Naive B cell (primary cell): ENCODE results near the gene LAMP1. TPM values are rescaled to one million over a fixed set of nuclear protein-coding genes. Genes with fewer than 3 reads are reported as not detected.
A peak's percentile ranks its signal among the peaks of the same experiment; 100 is the strongest.
"Not testable (repeated sequence)": the region's sequence is repeated elsewhere in the genome, so short reads cannot be mapped to it uniquely, and the experiment has no call there.

Experiments used
- ATAC-seq, 2 donors: fragments of 150-1000 bp; cut with Tn5 transposase; 2 replicates each; pipeline ENCODE4 v1.10.0; 2021; ENCODE audit warnings: low read depth in 2 of 2, mild to moderate bottlenecking in 2 of 2, moderate library complexity in 2 of 2
- DNase-seq: peaks from one replicate; pipeline ENCODE4 v3.0.0; 2022
- H3K27ac Mint-ChIP-seq, 6 donors: one replicate each; pipeline ENCODE4 v1.8.0; 2020 to 2022; ENCODE audit warnings: mild to moderate bottlenecking in 6 of 6, mixed read lengths in 6 of 6, moderate library complexity in 5 of 6, inconsistent platforms in 2 of 6
- H3K27me3 Mint-ChIP-seq, 3 donors: one replicate each; pipeline ENCODE4 v1.8.0; 2021 to 2022; ENCODE audit warnings: mixed read lengths in 3 of 3, mild to moderate bottlenecking in 1 of 3
- H3K36me3 Mint-ChIP-seq, 2 donors: one replicate each; pipeline ENCODE4 v1.8.0; 2020 to 2022; ENCODE audit warnings: mixed read lengths in 2 of 2, inconsistent platforms in 1 of 2, mild to moderate bottlenecking in 1 of 2
- H3K4me1 Mint-ChIP-seq, 3 donors: one replicate each; pipeline ENCODE4 v1.8.0; 2020 to 2022; ENCODE audit warnings: mixed read lengths in 3 of 3, inconsistent platforms in 1 of 3, mild to moderate bottlenecking in 1 of 3, moderate library complexity in 1 of 3
- H3K4me3 Mint-ChIP-seq, 8 donors: one replicate each; pipeline ENCODE4 v1.8.0; 2020 to 2022; ENCODE audit warnings: mild to moderate bottlenecking in 8 of 8, mixed read lengths in 8 of 8, moderate library complexity in 8 of 8, inconsistent platforms in 2 of 8
- H3K9me3 Mint-ChIP-seq, 7 donors: one replicate each; pipeline ENCODE4 v1.8.0; 2020 to 2022; ENCODE audit warnings: mixed read lengths in 7 of 7, mild to moderate bottlenecking in 5 of 7, inconsistent platforms in 2 of 7, moderate library complexity in 1 of 7
- polyA plus RNA-seq, 6 donors: library from polyadenylated mRNA; unstranded; fragments of 300-500 nt; fragmentation: Illumina TruSeq; gene quantifications; one replicate each; pipeline ENCODE4 v1.2.3, GENCODE V29; 2021; ENCODE audit warnings: low read depth in 6 of 6

Gene LAMP1, protein sequence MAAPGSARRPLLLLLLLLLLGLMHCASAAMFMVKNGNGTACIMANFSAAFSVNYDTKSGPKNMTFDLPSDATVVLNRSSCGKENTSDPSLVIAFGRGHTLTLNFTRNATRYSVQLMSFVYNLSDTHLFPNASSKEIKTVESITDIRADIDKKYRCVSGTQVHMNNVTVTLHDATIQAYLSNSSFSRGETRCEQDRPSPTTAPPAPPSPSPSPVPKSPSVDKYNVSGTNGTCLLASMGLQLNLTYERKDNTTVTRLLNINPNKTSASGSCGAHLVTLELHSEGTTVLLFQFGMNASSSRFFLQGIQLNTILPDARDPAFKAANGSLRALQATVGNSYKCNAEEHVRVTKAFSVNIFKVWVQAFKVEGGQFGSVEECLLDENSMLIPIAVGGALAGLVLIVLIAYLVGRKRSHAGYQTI
- 10 to 100 TPM; 18.5 to 24.3 (median 19.9) TPM for polyA plus RNA-seq

DNA sequence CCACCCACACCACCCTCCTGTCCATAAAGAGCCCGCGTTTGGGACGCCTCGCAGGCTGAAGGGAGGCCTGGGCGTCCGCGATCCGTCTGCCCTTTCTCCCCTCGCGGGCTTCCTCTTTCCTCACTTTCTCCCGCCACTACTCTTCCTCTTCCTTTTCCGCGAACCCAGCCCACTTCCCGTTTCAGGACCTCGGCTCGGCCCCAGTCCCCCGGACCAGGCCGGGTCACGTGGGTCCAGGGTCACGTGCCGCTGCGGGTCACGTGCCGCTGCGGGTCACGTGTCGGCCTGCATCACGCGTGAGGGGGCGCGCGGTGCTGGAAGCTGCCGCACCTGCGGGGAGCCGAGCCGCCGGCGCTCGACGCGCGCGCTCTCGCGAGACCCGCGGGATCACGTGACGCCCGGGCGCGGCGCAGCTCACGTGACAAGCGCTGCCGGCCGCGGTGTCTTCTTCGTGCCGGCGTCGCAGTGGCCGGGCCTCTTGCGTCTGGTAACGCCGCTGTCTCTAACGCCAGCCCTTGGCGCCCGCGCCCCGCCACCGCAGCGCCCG is at the start of gene LAMP1:
TSS of gene LAMP1 (plus strand) at position 417 of the 547 bp plus-strand sequence. CDS start 196 bp downstream, outside the sequence.
- H3K36me3 Mint-ChIP-seq = peaks cover 5 to 8% of the 10 kb centered on the region in 2 donors
- peaks cover 32 to 41% (median 34%) of the 10 kb centered on the region in 3 donors for H3K4me1 Mint-ChIP-seq
- peak within 1 kb of the TSS; percentile 96 to 100 (median 100) for H3K27ac Mint-ChIP-seq
- peaks cover 14 to 27% (median 18%) of the 10 kb centered on the region in 3 donors for H3K27me3 Mint-ChIP-seq
- peaks cover 0 to 6% (median 4%) of the 10 kb centered on the region in 7 donors for H3K9me3 Mint-ChIP-seq
- DNase-seq = peak; percentile 99
- peak within 1 kb of the TSS; percentile 89 to 98 (median 96) for H3K4me3 Mint-ChIP-seq
- peak; percentile 78 to 83 for ATAC-seq

- H3K9me3 Mint-ChIP-seq = no peaks in the 10 kb centered on the region
- peaks cover 30 to 38% of the 10 kb centered on the region in 2 donors for H3K36me3 Mint-ChIP-seq
- peak overlapping the region in 1 of 6 donors; percentile 60 for H3K27ac Mint-ChIP-seq
- no peaks in the 10 kb centered on the region for H3K27me3 Mint-ChIP-seq
- ATAC-seq (no peak), DNase-seq (no peak)
- H3K4me1 Mint-ChIP-seq = peaks cover 0 to 6% (median 2%) of the 10 kb centered on the region in 3 donors
- no peak overlapping the region for H3K4me3 Mint-ChIP-seq
Measured at GRCh38 chr13:113252516-113253095, 44.4 kb upstream of the LAMP1 start.

DNA sequence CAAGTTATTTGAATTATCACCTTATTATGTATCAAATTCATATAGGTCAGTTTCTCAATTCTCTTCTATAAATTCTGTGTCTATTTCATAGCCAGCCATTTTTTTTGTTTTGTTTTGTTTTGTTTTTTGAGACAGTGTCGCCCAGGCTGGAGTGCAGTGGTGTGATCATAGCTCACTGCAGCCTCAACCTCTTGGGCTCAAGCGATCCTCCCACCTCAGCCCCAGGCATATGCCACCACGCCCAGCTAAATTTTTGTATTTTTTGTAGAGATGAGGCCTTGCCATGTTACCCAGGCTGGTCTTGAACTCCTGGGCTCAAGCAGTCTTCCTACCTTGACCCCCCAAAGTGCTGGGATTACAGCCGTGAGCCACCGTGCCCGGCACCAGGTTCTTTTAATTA is 39.1 kb upstream of the LAMP1 start:
- not testable (repeated sequence) for H3K27me3 Mint-ChIP-seq, H3K4me1 Mint-ChIP-seq, H3K9me3 Mint-ChIP-seq, DNase-seq, ATAC-seq, H3K27ac Mint-ChIP-seq
- Mint-ChIP-seq H3K36me3 (peaks cover 11 to 38% of the 10 kb centered on the region in 2 donors), H3K4me3 (peak overlapping the region in 1 of 8 donors; percentile 35)

DNA sequence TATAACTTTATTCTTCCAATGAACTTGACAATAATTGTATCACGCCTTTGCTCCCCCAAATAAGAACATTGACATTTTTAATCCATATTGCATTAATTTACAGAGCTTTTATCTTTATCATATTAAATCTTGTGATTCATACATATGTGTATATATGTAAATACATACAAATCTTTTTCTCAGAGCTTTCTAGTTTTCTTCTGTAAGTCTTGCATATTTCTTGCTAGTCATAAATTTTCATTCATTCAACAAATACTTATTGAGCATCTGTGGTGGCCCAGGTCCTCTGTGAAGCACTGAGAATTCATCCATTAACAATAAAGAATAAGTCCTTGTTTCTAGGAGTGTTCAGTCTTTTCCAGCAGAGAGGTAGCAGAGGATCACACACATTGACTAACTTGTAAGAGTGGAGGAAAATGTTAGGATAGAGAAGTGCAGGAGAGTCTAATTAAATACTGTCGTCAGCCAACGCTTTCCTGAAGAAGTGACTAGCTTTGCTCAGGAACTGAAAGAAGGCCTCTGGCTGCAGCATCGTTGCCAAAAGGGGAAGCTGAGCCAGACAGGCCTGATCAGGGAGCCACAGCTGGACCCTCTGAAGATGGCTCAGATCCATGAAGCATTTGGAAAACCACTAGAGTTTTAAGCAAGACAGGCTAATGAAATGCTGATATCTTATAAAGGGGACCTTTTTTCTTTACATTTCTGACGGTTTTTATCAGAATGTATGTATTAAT is 38.6 kb upstream of the LAMP1 start:
- no peak for DNase-seq
- Mint-ChIP-seq H3K9me3 (peaks cover 0 to 8% (median 0%) of the 10 kb centered on the region in 7 donors), H3K4me3 (no peak overlapping the region), H3K4me1 (no peaks in the 10 kb centered on the region), H3K27me3 (no peaks in the 10 kb centered on the region), H3K36me3 (peaks cover 11 to 41% of the 10 kb centered on the region in 2 donors), H3K27ac (peak overlapping the region in 1 of 6 donors; percentile 44)
- ATAC-seq = no peak

GRCh38 chr13:113260996-113261395 is 36.0 kb upstream of the LAMP1 start:
- no peak overlapping the region for H3K4me3 Mint-ChIP-seq
- ATAC-seq = no peak
- H3K27ac Mint-ChIP-seq = no peak overlapping the region
- H3K9me3 Mint-ChIP-seq = peaks cover 0 to 8% (median 0%) of the 10 kb centered on the region in 7 donors
- no peaks in the 10 kb centered on the region for H3K4me1 Mint-ChIP-seq
- H3K36me3 Mint-ChIP-seq = peaks cover 11 to 38% of the 10 kb centered on the region in 2 donors
- no peak for DNase-seq
- H3K27me3 Mint-ChIP-seq = no peaks in the 10 kb centered on the region

- ATAC-seq, H3K27ac Mint-ChIP-seq, DNase-seq, H3K27me3 Mint-ChIP-seq, H3K4me3 Mint-ChIP-seq, H3K4me1 Mint-ChIP-seq, H3K9me3 Mint-ChIP-seq: not testable (repeated sequence)
- H3K36me3 Mint-ChIP-seq = peaks cover 9 to 25% of the 10 kb centered on the region in 2 donors
Measured at GRCh38 chr13:113263016-113263415, 34.0 kb upstream of the LAMP1 start.

GRCh38 chr13:113267642-113268405 is 29.2 kb upstream of the LAMP1 start:
- Mint-ChIP-seq H3K9me3 (no peaks in the 10 kb centered on the region), H3K27ac (peak overlapping the region in 3 of 6 donors; percentile 29 to 84 (median 44)), H3K4me3 (no peak overlapping the region), H3K27me3 (no peaks in the 10 kb centered on the region), H3K36me3 (peaks cover 0 to 12% of the 10 kb centered on the region in 2 donors), H3K4me1 (peaks cover 0 to 10% (median 6%) of the 10 kb centered on the region in 3 donors)
- ATAC-seq (no peak), DNase-seq (no peak)

- Mint-ChIP-seq H3K27ac (no peak overlapping the region), H3K9me3 (no peaks in the 10 kb centered on the region), H3K27me3 (peaks cover 2 to 14% (median 5%) of the 10 kb centered on the region in 3 donors), H3K4me1 (peaks cover 4 to 10% (median 6%) of the 10 kb centered on the region in 3 donors), H3K4me3 (no peak overlapping the region), H3K36me3 (no peaks in the 10 kb centered on the region)
- ATAC-seq (no peak), DNase-seq (no peak)
Measured at GRCh38 chr13:113272031-113272430, 25.0 kb upstream of the LAMP1 start.

DNA sequence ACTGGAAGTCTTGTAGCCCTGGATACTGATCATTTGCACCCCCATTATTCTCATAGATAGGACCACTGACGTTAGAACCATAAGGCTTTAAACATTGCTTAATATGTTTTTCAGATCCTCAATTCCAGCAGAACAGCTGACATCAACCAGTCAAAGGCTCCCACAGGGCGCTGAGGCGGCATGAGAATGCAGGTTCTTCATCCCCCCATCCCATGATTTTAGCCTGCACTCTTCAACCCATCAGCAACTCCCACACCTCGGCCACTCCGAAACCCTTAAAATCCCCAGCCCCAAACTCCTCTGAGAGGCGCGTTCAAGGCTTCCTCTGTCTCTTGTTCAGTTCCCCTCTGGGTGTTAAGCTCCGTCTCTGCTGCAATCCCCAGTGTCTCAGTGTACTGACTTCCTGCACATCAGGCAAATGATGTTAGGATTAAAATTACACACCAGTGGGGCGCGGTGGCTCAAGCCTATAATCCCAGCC is 24.3 kb upstream of the LAMP1 start:
- Mint-ChIP-seq H3K36me3 (no peaks in the 10 kb centered on the region), H3K27ac (peak overlapping the region in 1 of 6 donors; percentile 52)
- no peak for ATAC-seq

GRCh38 chr13:113273321-113273720 is 23.7 kb upstream of the LAMP1 start:
- peak overlapping the region in 1 of 6 donors; percentile 5 for H3K27ac Mint-ChIP-seq
- H3K9me3 Mint-ChIP-seq = no peaks in the 10 kb centered on the region
- H3K27me3 Mint-ChIP-seq = peaks cover 4 to 15% (median 5%) of the 10 kb centered on the region in 3 donors

More for the DNA sequence above, 24.3 kb upstream of the LAMP1 start:
- no peak for DNase-seq
- Mint-ChIP-seq H3K4me3 (no peak overlapping the region), H3K9me3 (no peaks in the 10 kb centered on the region), H3K4me1 (peaks cover 2 to 4% (median 4%) of the 10 kb centered on the region in 3 donors), H3K27me3 (peaks cover 4 to 14% (median 5%) of the 10 kb centered on the region in 3 donors)

DNA sequence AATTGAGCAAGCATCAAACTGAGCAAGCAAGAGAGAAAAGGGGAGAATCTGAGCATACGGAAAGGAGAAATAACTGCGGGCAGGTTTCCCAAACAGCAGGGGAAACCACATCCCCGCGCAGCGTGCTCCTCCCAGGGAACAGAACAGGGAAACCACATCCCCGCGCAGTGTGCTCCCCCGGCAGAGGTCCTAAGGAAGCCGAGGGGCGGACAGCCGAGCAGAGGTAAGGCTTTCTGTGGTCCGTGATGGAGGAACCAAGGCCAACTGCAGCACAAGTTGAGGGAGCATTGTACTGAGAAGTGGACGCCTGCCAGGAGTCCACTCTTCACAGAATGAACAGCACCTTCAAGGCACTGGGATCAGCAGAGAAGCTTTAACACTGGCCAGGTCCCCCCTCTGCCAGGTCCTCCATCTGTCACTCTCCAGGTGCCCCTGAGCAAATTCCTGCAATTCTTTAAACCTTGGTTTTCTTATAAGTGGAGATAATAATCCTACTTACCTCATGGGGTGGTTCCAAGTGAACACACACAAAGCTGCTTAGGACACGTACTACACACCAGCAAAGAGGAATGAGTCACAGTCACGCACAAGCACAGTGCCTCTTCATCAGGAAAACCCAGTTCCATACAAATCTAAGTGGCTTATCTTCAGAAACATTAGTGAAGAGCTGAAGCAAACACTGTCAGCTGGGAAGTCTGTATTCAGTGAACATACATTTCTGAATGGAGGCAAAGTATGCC is 23.0 kb upstream of the LAMP1 start:
- no peak overlapping the region for H3K4me3 Mint-ChIP-seq
- DNase-seq = no peak
- peaks cover 0 to 4% (median 0%) of the 10 kb centered on the region in 3 donors for H3K4me1 Mint-ChIP-seq
- peaks cover 10 to 22% (median 12%) of the 10 kb centered on the region in 3 donors for H3K27me3 Mint-ChIP-seq
- ATAC-seq = no peak
- H3K36me3 Mint-ChIP-seq = no peaks in the 10 kb centered on the region
- peak overlapping the region in 1 of 6 donors; percentile 59 for H3K27ac Mint-ChIP-seq
- no peaks in the 10 kb centered on the region for H3K9me3 Mint-ChIP-seq

More at GRCh38 chr13:113273321-113273720, 23.7 kb upstream of the LAMP1 start:
- Mint-ChIP-seq H3K36me3 (no peaks in the 10 kb centered on the region), H3K4me1 (peaks cover 0 to 4% (median 0%) of the 10 kb centered on the region in 3 donors), H3K4me3 (no peak overlapping the region)
- ATAC-seq = no peak
- no peak for DNase-seq

DNA sequence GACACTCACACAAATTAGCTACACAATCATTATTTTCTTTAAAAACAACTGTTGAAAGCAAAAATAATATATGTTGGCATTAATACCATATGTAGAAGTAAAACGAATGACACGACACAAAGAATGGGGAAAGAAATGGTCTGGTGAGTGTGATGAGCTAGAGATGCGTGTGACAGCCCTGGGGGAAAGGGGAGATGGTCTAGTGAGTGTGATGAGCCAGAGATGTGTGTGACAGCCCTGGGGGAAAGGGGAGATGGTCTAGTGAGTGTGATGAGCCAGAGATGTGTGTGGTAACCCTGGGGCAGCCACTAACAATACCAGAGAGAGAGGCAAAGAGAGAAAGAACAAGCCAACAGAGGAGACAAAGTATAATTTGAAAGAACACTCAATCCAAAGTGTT is 22.3 kb upstream of the LAMP1 start:
- Mint-ChIP-seq H3K27me3 (peaks cover 12 to 23% (median 13%) of the 10 kb centered on the region in 3 donors), H3K9me3 (no peaks in the 10 kb centered on the region), H3K4me3 (no peak overlapping the region), H3K4me1 (peaks cover 0 to 4% (median 0%) of the 10 kb centered on the region in 3 donors), H3K36me3 (no peaks in the 10 kb centered on the region), H3K27ac (peak overlapping the region in 1 of 6 donors; percentile 54)
- no peak for DNase-seq
- ATAC-seq = no peak
